RPMI7951 (cell line): ENCODE measurements around the gene DZIP1L. TPM values are rescaled to one million over a fixed set of nuclear protein-coding genes. Genes with fewer than 3 reads are reported as not detected.
"Not testable (repeated sequence)": the region's sequence is repeated elsewhere in the genome, so short reads cannot be mapped to it uniquely, and the experiment has no call there.

Source experiments
- DNase-seq: peaks from one replicate; pipeline ENCODE4 v3.0.0-alpha.2; 2012; ENCODE audit warnings: low read depth
- total RNA-seq: library from RNA; depleted of rRNA; stranded (reverse); fragments of >200 nt; shearing (Covaris generic); gene quantifications from 2 replicates; pipeline ENCODE4 v1.2.3, GENCODE V29; 2014; rRNA removed

DZIP1L gene
- 7.4 and 11.1 TPM in 2 replicates for total RNA-seq

GRCh38 chr3:138114988-138115971 lies at the start of gene DZIP1L:
DZIP1L (minus strand) TSS chr3:138115608; CDS start chr3:138103971, 11,637 bp downstream.
- DNase-seq, result peak; percentile 82

GRCh38 chr3:138165061-138165460 lies 49.7 kb upstream of the DZIP1L start:
- no peak for DNase-seq

- DNase-seq, result no peak
Measured at GRCh38 chr3:138157743-138158142, 42.3 kb upstream of the DZIP1L start.

GRCh38 chr3:138154534-138154933 lies 39.1 kb upstream of the DZIP1L start:
- DNase-seq, result no peak

- no peak for DNase-seq
Measured at GRCh38 chr3:138148503-138148902, 33.1 kb upstream of the DZIP1L start.

- DNase-seq, result not testable (repeated sequence)
Measured at GRCh38 chr3:138142181-138142580, 26.8 kb upstream of the DZIP1L start.

GRCh38 chr3:138140940-138141339 lies 25.5 kb upstream of the DZIP1L start:
- no peak for DNase-seq

- no peak for DNase-seq
Measured at GRCh38 chr3:138139691-138140090, 24.3 kb upstream of the DZIP1L start.

- no peak for DNase-seq
Measured at GRCh38 chr3:138137861-138138260, 22.5 kb upstream of the DZIP1L start.

- DNase-seq, result no peak
Measured at GRCh38 chr3:138136201-138136600, 20.8 kb upstream of the DZIP1L start.

GRCh38 chr3:138135833-138136194 lies 20.4 kb upstream of the DZIP1L start:
- DNase-seq, result no peak

GRCh38 chr3:138135146-138135832 lies 19.9 kb upstream of the DZIP1L start:
- no peak for DNase-seq

GRCh38 chr3:138132239-138132638 lies 16.8 kb upstream of the DZIP1L start, which contains the start of gene A4GNT:
A4GNT (minus strand) TSS chr3:138132390; CDS start chr3:138131256, 1,134 bp downstream.
- no peak for DNase-seq

- DNase-seq, result peak; percentile 10
Measured at GRCh38 chr3:138127636-138128365, 12.4 kb upstream of the DZIP1L start.

- peak; percentile 62 for DNase-seq
Measured at GRCh38 chr3:138125548-138126221, 10.3 kb upstream of the DZIP1L start.

GRCh38 chr3:138124706-138125355 lies 9.4 kb upstream of the DZIP1L start:
- DNase-seq, result no peak

GRCh38 chr3:138124188-138124587 lies 8.8 kb upstream of the DZIP1L start:
- DNase-seq, result no peak

- peak; percentile 19 for DNase-seq
Measured at GRCh38 chr3:138119423-138119766, 4.0 kb upstream of the DZIP1L start.

- peak; percentile 72 for DNase-seq
Measured at GRCh38 chr3:138118612-138119422, 3.4 kb upstream of the DZIP1L start.

- peak; percentile 44 for DNase-seq
Measured at GRCh38 chr3:138114431-138114918, 933 bp downstream of the DZIP1L start.
